ENCODE results near the gene RALY.
"Not testable (repeated sequence)": the region's sequence is repeated elsewhere in the genome, so short reads cannot be mapped to it uniquely, and the experiment has no call there.

The RALY gene

DNA sequence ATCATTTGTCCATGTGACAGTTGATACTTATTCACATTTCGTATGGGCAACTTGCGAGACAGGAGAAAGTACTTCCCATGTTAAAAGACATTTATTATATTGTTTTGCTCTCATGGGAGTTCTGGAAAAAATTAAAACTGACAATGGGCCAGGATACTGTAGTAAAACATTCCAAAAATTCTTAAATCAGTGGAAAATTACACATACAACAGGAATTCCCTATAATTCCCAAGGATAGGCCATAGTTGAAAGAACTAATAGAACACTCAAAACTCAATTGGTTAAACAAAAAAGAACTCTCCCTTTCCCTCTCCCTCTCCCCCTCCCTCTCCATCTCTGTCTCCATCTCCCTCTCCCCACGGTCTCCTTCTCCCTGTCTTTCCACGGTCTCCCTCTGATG lies 137.8 kb downstream of the RALY start:
- TF ChIP-seq, protein P1, sequence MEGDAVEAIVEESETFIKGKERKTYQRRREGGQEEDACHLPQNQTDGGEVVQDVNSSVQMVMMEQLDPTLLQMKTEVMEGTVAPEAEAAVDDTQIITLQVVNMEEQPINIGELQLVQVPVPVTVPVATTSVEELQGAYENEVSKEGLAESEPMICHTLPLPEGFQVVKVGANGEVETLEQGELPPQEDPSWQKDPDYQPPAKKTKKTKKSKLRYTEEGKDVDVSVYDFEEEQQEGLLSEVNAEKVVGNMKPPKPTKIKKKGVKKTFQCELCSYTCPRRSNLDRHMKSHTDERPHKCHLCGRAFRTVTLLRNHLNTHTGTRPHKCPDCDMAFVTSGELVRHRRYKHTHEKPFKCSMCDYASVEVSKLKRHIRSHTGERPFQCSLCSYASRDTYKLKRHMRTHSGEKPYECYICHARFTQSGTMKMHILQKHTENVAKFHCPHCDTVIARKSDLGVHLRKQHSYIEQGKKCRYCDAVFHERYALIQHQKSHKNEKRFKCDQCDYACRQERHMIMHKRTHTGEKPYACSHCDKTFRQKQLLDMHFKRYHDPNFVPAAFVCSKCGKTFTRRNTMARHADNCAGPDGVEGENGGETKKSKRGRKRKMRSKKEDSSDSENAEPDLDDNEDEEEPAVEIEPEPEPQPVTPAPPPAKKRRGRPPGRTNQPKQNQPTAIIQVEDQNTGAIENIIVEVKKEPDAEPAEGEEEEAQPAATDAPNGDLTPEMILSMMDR (conservative IDR thresholded peaks at IDR 0.05; ENCODE audit: low read length): no peak
- no peak overlapping the region for H3K4me3 ChIP-seq (ENCODE audit: low read length)
- peak; percentile 54 for DNase-seq (ENCODE audit: low read depth)

DNA sequence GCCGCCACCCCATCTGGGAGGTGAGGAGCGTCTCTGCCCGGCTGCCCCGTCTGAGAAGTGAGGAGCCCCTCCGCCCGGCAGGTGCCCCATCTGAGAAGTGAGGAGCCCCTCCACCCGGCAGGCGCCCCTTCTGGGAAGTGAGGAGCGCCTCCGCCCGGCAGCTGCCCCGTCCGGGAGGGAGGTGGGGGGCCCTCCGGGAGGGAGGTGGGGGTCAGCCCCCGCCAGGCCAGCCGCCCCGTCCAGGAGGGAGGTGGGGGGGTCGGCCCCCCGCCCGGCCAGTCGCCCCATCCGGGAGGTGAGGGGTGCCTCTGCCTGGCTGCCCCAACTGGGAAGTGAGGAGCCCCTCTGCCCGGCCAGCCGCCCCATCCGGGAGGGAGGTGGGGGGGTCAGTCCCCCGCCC lies 138.8 kb downstream of the RALY start:
- not testable (repeated sequence) for H3K4me3 ChIP-seq (ENCODE audit: low read length)

GRCh38 chr20:34132943-34133342 lies 139.2 kb downstream of the RALY start:
- not testable (repeated sequence) for DNase-seq (ENCODE audit: low read depth); H3K4me3 ChIP-seq (ENCODE audit: low read length)

More for the DNA sequence above, 138.8 kb downstream of the RALY start:
- DNase-seq (ENCODE audit: low read depth): not testable (repeated sequence)

DNA sequence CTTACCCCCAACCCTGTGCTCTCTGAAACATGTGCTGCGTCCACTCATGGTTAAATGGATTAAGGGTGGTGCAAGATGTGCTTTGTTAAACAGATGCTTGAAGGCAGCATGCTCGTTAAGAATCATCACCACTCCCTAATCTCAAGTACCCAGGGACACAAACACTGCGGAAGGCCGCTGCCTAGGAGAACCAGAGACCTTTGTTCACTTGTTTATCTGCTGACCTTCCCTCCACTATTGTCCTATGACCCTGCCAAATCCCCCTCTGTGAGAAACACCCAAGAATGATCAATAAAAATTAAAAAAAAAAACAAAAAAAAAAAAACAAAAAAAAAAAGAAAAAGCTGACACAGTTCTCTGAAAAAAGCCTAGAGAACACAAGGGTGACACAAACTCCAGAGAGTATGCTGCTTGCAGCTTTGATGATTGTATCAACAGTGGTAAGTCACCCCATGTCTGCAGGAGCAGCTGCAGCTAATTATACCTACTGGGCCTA lies 139.7 kb downstream of the RALY start:
- not testable (repeated sequence) for H3K4me3 ChIP-seq (ENCODE audit: low read length); DNase-seq (ENCODE audit: low read depth)
